ENCODE measurements around the gene FCN1. TPM values are rescaled to one million over a fixed set of nuclear protein-coding genes. Genes with fewer than 3 reads are reported as not detected.

The FCN1 gene
- total and polyA plus RNA-seq, 10 of the 15 experiments (the other 5 are each of a cell fraction or from before 2014, with no cell fraction given), result 0.08 TPM; not detected in 9

DNA sequence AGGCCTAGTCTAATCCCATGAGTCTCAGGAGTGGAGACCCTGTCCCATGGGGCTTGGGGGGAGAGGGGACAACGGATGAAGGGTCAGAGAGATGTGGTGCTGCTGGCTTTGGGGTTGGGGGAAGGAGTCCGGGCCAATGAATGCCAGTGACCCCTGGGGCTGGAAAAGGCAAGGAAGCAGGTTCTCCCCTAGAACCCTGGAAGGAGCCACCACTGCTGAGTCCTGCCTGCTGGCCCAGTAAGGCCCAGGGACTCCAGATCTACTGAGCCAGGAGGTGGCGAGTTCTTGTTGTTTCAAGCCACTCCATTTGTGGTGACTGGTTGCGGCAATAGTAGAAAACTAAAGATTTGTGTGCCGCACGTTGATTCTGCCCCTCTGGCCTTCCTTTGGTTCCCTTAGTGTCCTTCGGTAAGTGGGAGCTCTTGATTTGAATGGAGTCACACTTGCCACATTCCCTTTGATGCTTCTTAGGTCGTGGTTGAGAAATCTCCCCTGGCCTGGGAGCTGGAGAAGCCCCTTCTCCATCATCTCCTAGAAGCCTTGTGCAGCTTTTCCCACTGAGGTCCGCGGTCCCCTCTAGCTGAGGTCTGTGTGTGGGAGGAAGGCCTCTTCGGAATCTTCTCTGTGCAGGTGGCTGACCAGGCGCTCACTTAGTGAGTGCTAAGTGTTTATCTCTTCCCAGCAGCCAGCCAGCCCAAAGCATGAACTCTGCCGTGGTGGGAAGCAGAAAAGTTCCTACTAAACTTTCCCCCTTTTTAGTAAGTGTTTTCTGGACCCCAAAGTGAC, 9.0 kb downstream of the FCN1 start (continued):
- TF ChIP-seq KAT2A (conservative IDR thresholded peaks at IDR 0.05; ENCODE audit: control insufficient read depth, low read depth, low read length), result no peak
- TF ChIP-seq, protein P1, sequence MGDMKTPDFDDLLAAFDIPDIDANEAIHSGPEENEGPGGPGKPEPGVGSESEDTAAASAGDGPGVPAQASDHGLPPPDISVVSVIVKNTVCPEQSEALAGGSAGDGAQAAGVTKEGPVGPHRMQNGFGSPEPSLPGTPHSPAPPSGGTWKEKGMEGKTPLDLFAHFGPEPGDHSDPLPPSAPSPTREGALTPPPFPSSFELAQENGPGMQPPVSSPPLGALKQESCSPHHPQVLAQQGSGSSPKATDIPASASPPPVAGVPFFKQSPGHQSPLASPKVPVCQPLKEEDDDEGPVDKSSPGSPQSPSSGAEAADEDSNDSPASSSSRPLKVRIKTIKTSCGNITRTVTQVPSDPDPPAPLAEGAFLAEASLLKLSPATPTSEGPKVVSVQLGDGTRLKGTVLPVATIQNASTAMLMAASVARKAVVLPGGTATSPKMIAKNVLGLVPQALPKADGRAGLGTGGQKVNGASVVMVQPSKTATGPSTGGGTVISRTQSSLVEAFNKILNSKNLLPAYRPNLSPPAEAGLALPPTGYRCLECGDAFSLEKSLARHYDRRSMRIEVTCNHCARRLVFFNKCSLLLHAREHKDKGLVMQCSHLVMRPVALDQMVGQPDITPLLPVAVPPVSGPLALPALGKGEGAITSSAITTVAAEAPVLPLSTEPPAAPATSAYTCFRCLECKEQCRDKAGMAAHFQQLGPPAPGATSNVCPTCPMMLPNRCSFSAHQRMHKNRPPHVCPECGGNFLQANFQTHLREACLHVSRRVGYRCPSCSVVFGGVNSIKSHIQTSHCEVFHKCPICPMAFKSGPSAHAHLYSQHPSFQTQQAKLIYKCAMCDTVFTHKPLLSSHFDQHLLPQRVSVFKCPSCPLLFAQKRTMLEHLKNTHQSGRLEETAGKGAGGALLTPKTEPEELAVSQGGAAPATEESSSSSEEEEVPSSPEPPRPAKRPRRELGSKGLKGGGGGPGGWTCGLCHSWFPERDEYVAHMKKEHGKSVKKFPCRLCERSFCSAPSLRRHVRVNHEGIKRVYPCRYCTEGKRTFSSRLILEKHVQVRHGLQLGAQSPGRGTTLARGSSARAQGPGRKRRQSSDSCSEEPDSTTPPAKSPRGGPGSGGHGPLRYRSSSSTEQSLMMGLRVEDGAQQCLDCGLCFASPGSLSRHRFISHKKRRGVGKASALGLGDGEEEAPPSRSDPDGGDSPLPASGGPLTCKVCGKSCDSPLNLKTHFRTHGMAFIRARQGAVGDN (IDR thresholded peaks at IDR 0.05), result no peak
- TF ChIP-seq, protein P2, sequence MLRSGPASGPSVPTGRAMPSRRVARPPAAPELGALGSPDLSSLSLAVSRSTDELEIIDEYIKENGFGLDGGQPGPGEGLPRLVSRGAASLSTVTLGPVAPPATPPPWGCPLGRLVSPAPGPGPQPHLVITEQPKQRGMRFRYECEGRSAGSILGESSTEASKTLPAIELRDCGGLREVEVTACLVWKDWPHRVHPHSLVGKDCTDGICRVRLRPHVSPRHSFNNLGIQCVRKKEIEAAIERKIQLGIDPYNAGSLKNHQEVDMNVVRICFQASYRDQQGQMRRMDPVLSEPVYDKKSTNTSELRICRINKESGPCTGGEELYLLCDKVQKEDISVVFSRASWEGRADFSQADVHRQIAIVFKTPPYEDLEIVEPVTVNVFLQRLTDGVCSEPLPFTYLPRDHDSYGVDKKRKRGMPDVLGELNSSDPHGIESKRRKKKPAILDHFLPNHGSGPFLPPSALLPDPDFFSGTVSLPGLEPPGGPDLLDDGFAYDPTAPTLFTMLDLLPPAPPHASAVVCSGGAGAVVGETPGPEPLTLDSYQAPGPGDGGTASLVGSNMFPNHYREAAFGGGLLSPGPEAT (IDR thresholded peaks at IDR 0.05; ENCODE audit: low read depth), result no peak
- TF ChIP-seq ASH2L (IDR thresholded peaks at IDR 0.05; ENCODE audit: borderline replicate concordance, low read depth), result no peak
- no peak for TF ChIP-seq HDAC6 (IDR thresholded peaks at IDR 0.05; ENCODE audit: unreplicated experiment)
- TF ChIP-seq MYC (IDR thresholded peaks at IDR 0.05; ENCODE audit: insufficient read depth, insufficient read length, insufficient replicate concordance, low read length, severe bottlenecking), result no peak
- TF ChIP-seq, protein P3, sequence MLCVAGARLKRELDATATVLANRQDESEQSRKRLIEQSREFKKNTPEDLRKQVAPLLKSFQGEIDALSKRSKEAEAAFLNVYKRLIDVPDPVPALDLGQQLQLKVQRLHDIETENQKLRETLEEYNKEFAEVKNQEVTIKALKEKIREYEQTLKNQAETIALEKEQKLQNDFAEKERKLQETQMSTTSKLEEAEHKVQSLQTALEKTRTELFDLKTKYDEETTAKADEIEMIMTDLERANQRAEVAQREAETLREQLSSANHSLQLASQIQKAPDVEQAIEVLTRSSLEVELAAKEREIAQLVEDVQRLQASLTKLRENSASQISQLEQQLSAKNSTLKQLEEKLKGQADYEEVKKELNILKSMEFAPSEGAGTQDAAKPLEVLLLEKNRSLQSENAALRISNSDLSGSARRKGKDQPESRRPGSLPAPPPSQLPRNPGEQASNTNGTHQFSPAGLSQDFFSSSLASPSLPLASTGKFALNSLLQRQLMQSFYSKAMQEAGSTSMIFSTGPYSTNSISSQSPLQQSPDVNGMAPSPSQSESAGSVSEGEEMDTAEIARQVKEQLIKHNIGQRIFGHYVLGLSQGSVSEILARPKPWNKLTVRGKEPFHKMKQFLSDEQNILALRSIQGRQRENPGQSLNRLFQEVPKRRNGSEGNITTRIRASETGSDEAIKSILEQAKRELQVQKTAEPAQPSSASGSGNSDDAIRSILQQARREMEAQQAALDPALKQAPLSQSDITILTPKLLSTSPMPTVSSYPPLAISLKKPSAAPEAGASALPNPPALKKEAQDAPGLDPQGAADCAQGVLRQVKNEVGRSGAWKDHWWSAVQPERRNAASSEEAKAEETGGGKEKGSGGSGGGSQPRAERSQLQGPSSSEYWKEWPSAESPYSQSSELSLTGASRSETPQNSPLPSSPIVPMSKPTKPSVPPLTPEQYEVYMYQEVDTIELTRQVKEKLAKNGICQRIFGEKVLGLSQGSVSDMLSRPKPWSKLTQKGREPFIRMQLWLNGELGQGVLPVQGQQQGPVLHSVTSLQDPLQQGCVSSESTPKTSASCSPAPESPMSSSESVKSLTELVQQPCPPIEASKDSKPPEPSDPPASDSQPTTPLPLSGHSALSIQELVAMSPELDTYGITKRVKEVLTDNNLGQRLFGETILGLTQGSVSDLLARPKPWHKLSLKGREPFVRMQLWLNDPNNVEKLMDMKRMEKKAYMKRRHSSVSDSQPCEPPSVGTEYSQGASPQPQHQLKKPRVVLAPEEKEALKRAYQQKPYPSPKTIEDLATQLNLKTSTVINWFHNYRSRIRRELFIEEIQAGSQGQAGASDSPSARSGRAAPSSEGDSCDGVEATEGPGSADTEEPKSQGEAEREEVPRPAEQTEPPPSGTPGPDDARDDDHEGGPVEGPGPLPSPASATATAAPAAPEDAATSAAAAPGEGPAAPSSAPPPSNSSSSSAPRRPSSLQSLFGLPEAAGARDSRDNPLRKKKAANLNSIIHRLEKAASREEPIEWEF (IDR thresholded peaks at IDR 0.05; ENCODE audit: insufficient replicate concordance, low read depth, low read length), result no peak

Data from GM12878 (cell line).